GDM1 (cell line): ENCODE measurements around the gene SMCO4.
"Not testable (repeated sequence)": the region's sequence is repeated elsewhere in the genome, so short reads cannot be mapped to it uniquely, and the experiment has no call there.

Source experiments
- DNase-seq: peaks from one replicate; lab custom pipeline; 2025; lab: John Stamatoyannopoulos, UW

SMCO4 gene

DNA sequence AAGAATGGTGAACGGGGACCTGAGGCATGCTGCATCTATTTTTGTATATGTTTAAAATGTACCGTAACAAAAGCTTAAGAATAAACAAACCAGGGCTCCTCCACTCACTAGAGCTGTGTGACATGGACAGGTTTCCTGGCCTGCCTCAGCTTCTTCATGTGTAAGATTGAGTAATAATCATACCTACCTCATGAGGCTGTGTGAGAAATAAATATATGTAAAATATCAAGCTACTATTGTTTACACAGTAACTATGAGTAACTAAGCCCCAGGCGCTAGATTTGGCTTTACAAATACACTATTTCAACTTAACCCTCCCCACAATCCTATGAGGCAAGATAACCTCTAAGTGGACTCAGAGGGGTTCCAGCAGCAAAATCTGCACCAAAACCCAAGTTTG is 66.4 kb downstream of the SMCO4 start:
- DNase-seq: no peak

DNA sequence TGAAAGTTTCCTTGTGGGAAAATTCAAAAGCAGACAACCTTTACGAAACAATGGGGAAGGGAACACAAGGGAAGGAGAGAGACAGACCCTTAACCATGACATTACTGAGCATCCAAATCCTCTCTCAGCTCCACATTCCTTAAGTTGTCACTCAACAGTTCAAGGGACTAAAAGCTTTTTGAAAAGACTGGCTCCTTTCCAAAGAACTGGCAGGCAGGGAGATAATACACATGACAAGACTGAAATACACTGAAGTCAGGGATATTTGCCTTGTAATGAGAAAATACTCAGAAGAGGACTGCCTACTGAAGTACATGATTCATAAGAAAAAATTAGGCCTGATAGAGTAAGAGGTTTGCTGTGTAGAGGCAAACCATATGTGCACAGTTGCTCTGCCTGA is 69.1 kb downstream of the SMCO4 start:
- DNase-seq: no peak

DNA sequence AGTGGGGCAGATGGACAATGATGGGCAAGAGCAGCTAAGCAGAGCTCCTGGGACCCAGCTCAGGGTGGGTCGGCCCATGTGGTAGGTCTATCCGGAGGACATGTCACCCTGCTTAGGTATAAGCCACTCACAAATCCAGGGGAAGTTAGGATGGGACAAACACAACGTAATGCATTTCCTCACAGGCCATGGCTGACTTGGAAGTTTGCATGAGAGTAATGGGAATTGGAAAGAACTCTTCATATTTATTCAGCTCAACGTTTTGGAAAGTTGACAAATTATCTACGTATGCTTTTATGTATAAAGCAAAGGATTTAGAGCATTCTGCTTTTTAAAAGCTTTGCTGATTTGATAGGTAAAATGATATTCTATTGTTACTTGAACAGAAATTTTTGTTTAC is 74.9 kb downstream of the SMCO4 start:
- no peak for DNase-seq

DNA sequence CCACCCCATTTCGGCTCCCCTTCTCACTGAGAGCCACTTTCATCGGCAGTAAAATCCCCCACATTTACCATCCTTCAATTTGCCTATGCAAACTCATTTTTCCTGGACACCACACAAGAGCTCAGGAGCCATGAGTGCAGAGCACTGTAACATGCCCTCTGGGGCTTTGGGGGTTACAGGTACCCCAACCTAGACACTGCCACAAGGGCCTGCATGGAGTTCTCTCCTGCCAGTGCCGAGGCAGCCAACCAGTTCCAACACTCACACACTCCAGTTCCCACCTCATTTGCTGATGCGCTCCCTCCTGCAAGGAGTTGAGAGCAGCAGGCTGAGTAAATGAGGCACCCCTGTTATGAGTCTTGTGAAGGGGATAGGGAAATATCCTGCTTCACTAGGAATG is 76.1 kb downstream of the SMCO4 start:
- DNase-seq: no peak

DNA sequence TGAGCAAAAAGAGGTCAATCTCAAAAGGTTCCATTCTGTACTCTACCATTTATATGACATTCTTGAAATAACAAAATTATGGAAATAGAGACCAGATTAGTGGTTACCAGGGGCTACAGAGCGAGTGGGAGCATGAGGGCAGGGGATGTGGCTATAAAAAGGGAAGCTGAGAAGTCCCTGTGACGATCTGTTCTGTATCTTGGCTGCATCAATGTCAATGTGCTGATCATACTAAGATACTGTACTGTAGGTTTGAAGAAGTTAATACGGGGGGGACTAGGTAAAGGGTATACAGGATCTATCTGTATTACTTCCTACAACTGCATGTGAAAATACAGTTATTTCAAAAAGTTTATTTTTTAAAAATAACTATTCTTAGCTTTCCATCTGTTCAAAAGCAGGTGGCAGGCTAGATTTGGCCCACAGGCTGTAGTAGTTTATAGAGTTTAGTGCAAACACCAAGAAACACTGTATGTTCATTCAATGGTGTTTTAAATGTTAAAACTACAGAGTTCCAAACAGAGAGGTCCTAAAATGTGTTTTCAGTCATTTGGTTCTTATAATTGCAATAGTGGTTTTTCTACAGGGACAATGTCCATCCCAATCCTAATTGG is 78.2 kb downstream of the SMCO4 start:
- DNase-seq: no peak

DNA sequence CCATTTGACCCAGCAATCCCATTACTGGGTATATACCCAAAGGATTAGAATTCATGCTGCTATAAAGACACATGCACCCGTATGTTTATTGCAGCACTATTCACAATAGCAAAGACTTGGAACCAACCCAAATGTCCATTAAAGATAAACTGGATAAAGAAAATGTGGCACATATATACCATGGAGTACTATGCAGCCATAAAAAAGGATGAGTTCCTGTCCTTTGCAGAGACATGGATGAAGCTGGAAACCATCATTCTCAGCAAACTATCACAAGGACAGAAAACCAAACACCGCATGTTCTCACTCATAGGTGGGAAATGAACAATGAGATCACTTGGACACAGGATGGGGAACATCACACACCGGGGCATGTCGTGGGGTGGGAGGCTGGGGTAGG is 79.5 kb downstream of the SMCO4 start:
- not testable (repeated sequence) for DNase-seq

DNA sequence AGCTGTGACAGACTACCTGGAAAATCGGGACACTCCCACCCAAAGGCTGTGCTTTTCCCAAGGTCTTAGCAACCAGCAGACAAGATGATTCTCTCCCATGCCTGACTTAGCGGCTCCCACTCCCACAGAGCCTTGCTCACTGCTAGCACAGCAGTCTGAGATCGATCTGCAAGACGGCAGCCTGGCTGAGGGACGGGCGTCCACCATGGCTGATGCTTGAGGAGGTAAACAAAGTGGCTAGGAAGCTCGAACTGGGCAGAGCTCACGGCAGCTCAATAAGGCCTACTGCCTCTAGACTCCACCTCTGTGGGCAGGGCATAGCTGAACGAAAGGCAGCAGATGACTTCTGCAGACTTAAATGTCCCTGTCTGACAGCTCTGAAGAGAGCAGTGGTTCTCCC is 84.9 kb downstream of the SMCO4 start:
- DNase-seq: no peak

DNA sequence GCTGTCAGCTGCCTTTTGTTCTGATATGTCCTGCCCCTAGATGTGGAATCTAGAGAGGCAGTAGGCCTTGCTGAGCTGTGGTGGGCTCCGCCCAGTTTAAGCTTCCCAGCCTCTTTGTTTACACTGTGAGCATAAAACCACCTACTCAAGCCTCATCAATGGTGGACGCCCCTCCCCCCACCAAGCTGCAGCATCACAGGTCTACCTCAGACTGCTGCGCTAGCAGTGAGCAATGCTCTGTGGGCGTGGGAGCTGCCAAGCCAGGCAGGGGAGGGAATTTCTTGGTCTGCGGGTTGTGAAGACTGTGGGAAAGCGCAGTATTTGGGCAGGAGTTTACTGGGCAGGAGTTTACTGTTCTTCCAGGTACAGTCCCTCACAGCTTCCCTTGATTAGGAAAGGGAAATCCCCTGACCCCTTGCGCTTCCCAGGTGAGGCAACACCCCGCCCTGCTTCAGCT is 98.5 kb downstream of the SMCO4 start:
- no peak for DNase-seq

DNA sequence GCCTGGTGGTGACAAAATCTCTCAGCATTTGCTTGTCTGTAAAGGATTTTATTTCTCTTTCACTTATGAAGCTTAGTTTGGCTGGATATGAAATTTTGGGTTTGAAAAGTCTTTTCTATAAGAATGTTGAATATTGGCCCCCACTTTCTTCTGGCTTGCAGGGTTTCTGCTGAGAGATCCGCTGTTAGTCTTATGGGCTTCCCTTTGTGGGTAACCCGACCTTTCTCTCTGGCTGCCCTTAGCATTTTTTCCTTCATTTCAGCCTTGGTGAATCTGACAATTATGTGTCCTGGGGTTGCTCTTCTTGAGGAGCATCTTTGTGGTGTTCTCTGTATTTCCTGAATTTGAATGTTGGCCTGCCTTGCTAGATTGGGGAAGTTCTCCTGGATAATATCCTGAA is 100.0 kb downstream of the SMCO4 start:
- not testable (repeated sequence) for DNase-seq

DNA sequence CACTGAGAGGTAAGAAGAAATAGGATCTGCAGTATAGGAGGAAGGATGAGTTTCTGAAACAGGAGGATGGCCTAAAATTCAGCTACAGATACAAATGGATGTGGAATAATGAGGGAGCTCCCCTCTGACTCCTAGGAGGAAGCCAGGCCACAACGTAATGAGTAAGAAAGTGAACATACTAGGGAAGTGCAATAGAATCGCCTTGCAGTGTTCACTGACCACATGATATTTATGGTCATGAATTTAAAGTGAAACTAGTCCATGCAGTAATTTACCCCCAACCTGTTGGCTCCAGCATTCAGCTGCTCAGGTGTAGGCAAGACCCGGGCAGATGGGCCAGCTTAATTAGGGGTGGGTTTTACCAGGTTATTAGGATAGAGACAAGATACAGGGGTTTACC is 110.9 kb downstream of the SMCO4 start:
- DNase-seq: no peak
